GM21423 (cell line): Measurements from ENCODE around the gene MLKL.
A peak's percentile ranks its signal among the peaks of the same experiment; 100 is the strongest.
"Not testable (repeated sequence)": the region's sequence is repeated elsewhere in the genome, so short reads cannot be mapped to it uniquely, and the experiment has no call there.

Experiments
- ATAC-seq: cut with Tn5 transposase; IDR thresholded peaks from one replicate; pipeline ENCODE4 v1.9.1; 2021; ENCODE audit warnings: mild to moderate bottlenecking, moderate library complexity; ENCODE audit not compliant: unreplicated experiment

Gene MLKL

DNA sequence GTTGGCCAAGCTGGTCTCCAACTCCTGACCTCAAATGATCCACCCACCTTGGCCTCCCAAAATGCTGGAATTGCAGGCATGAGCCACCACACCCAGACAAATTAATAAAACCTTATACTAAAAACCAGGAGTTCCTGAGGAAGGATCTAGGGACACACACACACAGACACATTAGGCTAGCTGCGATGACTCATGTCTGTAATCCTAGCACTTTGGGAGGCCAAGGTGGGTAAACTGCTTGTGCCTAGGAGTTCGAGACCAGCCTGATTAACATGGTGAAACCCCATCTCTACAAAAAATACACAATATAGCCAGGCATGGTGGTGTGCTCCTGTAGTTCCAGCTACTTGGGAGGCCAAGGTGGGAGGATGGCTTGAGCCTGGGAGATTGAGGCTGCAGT lies 47.8 kb downstream of the MLKL start:
- ATAC-seq, result not testable (repeated sequence)

DNA sequence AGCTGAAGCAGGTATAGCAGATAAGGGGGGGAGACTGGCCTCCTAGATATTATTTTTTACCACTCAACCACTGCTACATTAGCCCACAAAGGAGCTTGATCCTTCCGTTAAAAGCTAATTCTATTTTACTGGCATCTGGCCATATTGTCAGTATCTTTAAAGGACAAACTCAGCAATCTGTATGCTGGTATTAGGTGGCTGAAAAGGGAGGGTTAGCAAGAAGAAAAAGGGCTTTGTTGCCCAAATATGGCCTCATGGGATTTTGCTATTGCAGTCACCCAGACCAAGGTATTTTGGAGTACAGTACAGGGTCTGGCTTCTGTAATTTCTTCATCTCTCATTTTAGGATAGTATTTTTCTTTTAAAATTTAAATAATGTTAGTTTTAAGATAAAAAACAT lies 48.4 kb downstream of the MLKL start:
- no peak for ATAC-seq

DNA sequence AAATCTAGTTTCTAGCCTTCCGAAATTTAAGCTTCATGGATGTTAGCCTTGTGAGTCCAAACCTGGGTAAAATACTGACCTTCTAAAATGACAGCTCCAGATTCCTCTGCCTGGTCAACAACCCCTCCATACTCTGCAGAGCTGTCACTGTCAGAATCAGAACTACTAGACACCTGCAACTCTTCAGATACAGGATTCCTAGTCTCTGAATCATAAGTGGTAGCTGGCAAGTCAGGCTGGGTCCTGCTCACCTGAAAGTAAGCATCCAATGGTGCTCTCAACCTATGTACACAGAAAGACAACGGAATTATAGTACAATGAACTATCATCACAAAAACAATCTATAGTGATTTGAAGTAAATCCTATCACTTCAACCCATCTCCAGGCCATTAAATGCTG lies 48.8 kb downstream of the MLKL start:
- no peak for ATAC-seq

DNA sequence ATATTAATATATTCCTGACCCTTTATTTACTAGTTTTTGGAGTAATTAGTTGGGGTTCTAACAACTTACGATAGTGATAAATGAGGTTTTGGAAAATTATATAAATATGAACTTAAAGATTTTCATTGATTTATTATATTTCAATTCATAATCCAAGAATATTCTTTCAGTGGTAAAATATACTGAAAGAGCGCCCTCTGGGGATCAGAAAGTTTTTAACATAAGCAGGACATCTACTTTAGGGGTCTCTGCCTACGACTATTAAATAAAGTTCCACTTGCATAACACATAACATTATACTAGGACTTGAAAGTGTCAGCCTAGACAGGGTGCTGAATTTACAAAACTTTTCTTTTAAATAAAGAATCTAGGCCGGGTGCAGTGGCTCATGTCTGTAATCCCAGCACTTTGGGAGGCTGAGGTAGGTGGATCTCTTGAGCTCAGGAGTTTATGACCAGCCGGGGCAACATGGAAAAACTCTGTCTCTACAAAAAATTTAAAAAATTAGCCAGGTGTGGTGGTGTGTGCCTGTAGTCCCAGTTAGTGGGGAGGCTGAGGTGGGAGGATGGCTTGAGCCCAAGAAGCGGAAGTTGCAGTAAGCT lies 49.6 kb downstream of the MLKL start:
- no peak for ATAC-seq

DNA sequence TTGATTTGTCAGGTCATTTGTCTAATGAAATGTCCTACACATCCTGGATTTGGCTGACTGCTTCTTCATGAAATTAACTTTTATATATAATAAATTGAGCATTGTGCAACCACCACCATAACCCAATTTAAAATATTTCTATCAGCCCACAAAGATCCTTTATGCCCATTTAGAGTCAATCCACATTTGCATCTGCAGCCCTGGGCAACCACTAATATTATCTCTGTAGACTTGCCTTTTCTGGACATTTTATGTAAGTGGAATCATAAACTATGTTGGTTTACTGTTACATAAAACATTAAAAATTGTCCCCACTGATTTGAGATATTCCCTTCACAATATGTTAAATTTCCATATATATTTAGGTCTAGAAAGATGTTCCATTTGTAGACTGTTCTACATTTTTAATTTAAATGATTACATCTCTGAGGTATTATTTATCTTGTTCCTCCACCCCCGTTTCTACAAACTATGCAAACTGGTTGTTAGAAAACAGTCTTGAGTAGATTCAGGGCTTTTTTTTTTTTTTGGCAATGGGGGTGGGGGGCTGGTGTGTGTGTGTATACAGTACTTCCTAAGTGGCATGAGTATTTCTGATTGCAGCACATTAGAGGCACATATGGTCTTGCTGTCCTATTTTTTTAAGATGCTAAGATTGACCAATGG lies 50.7 kb downstream of the MLKL start:
- ATAC-seq, result no peak

DNA sequence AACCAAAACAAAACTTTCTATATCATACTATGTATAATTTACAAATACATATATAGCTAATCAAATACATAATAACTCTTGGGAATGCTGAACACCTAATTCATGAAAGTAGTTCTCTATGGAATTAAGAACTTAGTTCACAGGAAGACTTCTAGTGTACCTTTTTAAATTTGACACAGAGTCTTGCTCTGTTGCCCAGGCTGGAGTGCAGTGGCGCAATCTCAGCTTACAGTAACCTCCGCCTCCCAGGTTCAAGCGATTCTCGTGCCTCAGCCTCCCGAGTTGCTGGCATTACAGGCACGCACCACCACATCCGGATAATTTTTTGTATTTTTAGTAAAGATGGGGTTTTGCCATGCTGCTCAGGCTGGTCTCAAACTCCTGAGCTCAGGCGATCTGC lies 58.7 kb downstream of the MLKL start:
- ATAC-seq, result no peak

DNA sequence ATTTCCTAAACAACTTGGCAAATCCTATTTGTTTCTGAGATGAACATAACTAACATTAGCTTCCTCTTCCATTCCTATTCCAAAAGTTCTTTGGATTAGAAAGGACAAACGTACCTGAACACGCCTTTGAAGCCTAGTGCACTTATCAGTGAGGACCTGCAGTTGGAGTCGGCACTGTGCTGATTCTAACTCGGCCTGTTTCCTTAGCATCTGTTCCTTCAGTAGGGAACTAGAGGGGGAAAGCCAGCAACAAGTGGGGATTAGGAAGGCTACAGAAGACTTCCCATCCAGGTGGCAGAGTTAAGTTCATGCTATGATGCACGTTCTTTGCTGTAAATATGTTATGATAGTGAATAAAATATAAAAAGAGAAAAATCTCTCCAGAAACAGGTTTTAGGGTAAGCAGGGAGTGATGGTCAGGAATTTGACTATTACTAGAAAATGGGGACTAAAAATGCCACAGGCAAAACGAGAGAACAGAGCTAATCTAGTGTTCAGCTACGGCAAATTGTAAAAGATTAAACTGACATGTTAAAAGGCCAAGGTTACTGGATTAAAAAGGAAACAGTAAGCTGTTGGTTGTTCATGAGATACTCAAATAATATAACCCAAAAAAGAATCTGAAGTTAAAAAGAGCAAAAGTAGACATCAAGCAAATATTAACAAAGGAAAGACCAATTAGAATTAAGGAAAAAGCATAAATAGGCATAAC lies 62.8 kb downstream of the MLKL start:
- ATAC-seq, result no peak

DNA sequence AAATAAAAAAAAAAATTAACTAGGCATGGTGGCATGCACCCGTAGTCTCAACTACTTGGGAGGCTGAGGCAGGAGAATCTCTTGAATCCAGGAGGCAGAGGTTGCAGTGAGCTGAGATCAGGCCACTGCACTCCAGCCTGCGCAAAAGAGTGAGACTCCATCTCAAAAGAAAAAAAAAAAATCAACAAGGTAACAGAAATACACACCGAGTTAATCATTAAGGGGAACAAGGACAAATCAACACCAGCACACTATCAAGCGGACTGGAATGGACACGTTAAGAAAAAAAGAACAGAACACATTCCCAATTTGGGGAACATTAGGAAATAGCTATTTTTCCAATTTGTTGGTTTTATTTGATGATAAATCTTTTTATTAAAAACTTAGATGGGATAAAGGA lies 65.4 kb downstream of the MLKL start:
- no peak for ATAC-seq

DNA sequence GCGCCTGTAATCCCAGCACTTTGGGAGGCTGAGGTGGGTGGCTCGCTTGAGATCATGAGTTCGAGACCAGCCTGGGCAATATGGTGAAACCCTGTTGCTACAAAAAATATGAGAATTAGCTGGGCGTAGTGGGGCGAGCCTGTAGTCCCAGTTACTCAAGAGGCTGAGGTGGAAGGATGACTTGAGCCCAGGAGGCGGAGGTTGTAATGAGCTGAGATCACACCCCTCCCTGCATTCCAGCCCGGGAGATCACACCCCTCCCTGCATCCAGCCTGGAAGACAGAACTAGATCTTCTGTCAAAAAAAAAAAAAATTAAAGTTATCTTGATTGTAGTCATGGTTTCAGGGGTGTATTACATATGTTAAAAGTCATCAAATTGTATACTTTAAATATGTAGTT lies 67.0 kb downstream of the MLKL start:
- ATAC-seq, result no peak

DNA sequence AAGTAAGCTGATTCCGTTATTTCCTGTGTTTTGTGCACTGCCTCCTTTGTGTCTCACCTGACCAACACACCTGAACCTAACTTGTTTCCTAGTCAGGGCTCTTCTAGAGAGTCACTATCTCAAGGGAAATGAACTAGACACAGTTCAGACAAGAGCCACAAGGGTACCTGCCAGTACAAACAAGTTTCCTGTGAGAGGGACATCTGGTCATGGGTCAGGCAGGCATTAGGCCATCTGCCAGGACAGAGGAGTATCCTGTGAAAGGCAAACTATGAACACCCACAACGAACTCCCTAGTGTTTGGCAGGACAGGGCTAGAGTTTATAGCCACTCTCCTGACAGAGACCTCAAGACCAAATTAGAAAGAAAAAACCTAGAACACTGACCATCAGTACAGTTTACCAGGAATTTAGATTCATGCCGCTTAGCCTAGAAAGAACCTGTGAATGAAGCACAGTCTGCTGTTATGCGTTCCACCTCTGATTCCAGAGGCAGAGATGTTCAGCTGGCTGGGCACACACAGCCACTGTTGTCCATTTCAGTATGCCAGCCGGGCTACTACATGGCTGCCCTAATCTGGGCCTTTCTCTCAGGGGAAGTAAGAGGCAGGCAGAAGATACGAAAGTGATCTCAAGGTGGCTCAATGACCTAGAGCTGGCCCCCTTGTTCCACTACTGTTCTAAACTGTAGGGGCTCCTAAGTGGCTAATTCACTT lies 73.0 kb downstream of the MLKL start:
- ATAC-seq, result no peak

DNA sequence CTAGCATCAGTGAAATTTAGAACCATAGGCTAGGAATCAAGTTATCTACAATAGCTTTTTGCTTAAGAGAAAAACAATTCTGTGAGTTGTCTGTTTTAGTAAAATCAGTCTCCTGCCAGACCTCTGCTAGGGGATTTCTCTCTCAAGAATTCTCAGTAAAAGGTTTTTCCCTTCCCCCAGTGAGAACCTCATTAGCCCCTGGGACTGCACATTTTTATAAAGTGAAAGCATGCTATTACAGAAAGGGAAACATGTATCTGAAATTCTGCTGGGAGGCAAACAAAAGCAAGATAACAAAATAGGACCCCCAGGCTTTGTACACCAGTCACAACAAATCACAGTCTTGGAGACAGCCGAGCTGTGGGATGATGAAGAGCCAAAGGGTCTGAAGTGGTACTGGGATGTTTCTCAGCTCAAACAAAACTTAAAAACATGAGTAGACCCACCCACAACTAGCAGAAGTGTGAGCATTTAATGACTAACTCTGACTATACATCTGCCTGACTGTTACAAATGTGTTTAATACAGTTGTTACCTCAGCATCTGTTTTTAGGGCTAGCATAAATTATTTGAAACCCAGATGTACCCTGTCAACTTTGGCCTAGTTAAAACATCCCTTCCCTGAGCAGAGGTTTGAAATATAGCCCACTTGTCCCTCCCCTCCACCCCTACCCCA lies 73.8 kb downstream of the MLKL start:
- ATAC-seq, result peak; percentile 48

DNA sequence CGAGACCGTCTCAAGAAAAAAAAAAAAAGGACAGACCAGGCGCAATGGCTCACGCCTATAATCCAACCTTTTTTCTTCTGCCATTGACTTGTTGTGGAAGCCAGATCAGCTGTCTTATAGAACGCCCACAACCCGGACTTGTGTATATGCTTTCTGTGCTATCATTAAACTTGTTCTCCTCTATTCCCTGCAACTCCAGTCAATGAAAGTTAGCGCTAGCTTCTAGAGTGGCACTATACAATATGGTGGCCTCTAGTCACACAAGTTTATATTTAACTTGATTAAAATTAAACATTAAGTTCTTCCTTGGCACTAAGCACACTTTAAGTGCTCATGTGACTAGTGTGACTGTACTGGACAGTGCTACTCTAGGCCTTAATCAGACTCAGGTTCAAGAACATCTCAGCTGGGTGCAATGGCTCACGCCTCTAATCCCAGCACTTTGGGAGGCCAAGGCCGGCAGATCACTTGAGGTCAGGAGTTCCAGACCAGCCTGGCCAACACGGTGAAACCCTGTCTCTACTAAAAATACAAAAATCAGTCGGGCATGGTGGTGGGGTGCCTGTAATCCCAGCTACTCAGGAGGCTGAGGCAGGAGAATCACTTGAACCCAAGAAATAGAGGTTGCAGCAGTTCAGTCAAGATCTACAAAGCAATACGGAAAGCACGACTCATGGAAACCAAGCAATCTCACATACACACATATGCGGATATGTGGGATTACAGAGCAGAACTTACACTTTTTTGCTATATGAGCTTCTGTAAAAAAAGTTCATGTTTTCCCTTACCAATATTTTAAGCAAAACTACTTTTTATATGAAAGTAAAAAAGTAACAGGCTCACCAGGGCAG lies 74.9 kb downstream of the MLKL start:
- no peak for ATAC-seq

DNA sequence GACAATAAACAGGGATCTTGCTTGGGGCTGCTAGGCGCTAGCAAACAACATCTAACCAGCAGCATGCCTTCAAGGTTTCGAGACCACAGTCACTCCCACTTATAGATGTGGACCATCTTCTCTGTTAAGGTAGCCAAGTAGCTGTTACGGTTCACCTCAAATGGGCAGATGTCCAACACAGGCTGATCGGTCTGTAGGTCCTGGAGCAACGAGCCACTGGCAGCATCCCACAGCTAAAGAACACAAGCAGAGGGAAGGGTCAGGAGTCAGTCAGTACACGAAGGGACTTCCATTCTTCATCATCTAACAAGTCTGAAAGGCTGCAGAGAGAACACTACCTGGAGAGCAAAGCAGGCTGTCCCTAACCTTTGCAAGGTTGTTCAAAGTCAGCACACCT lies 76.8 kb downstream of the MLKL start:
- ATAC-seq, result no peak

DNA sequence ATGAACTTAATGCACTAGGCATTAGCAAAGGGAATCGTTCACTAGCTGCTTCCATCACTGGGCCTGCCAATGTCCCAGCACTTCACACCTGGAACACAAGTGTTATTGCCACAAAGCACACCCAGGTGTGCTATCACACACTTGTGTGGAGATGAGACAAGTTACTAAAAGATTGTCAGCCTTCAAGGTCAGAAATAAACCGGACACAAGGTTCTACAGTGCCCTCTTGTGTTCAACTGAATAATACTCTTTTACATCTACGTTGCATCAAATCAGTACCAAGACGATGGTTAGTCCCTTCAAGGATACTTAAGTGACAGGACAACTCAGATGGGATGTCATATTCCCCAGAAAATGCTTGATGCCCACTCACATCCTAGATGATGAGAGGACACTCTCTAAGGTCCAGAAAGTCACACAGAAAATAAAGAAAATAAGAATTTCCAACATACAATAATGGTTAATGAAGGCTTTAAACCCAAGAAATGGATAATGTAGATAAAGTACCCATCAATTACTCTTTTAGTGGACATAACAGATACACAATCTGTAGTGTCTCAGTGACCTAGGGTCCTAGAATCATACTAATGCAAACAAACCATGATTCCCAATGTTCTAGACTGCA lies 77.3 kb downstream of the MLKL start:
- ATAC-seq, result no peak

DNA sequence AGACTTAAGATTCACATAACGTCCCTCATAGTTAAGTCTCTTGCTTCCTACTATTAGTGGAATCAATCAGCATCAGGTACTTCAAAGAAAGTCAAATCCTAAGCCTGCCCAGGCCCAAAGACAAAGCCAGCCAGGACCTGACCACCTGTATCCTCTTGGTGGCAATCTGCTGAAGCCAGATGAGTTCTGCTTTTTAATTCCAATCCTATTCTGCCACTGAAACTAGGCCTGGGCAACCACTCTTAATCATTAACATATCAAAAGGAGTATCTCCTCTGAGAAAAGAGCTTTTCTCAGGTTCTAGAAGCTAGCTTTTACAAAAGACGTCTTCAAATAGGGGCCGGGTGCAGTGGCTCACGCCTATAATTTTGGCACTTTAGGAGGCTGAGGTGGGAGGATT lies 78.7 kb downstream of the MLKL start:
- ATAC-seq, result no peak
